Activated CD8-positive, alpha-beta memory T cell treated with anti-CD3 and anti-CD28 coated beads, Interleukin-2, amount 50 U/mL, for 24 hours (primary cell): ENCODE measurements around the gene EGFL6.
"Not testable (repeated sequence)": the region's sequence is repeated elsewhere in the genome, so short reads cannot be mapped to it uniquely, and the experiment has no call there.

Experiments
- DNase-seq: peaks from one replicate; pipeline ENCODE4 v3.0.0-alpha.2; 2020; ENCODE audit errors: extremely low read depth

EGFL6 gene

GRCh38 chrX:13590914-13591313 lies 21.5 kb downstream of the EGFL6 start:
- DNase-seq: no peak

GRCh38 chrX:13597874-13598273 lies 28.5 kb downstream of the EGFL6 start:
- DNase-seq: no peak

- DNase-seq: no peak
Observed at GRCh38 chrX:13598877-13599276, 29.5 kb downstream of the EGFL6 start.

GRCh38 chrX:13599491-13599890 lies 30.1 kb downstream of the EGFL6 start:
- DNase-seq: no peak

GRCh38 chrX:13605611-13606010 lies 36.2 kb downstream of the EGFL6 start:
- DNase-seq: no peak

GRCh38 chrX:13607331-13607995 lies 38.1 kb downstream of the EGFL6 start:
- DNase-seq: no peak

GRCh38 chrX:13607996-13608365 lies 38.6 kb downstream of the EGFL6 start:
- no peak for DNase-seq

- DNase-seq: no peak
Observed at GRCh38 chrX:13614154-13614553, 44.8 kb downstream of the EGFL6 start.

GRCh38 chrX:13620207-13620606 lies 50.8 kb downstream of the EGFL6 start:
- DNase-seq: no peak

- no peak for DNase-seq
Observed at GRCh38 chrX:13622401-13622964, 53.1 kb downstream of the EGFL6 start.

GRCh38 chrX:13627306-13627705 lies 57.9 kb downstream of the EGFL6 start:
- no peak for DNase-seq

- DNase-seq: not testable (repeated sequence)
Observed at GRCh38 chrX:13637224-13637623, 67.8 kb downstream of the EGFL6 start.

GRCh38 chrX:13638021-13638420 lies 68.6 kb downstream of the EGFL6 start:
- DNase-seq: no peak

GRCh38 chrX:13638826-13639225 lies 69.4 kb downstream of the EGFL6 start:
- DNase-seq: no peak

- not testable (repeated sequence) for DNase-seq
Observed at GRCh38 chrX:13641684-13642083, 72.3 kb downstream of the EGFL6 start.

- DNase-seq: no peak
Observed at GRCh38 chrX:13645464-13646153, 76.2 kb downstream of the EGFL6 start.

GRCh38 chrX:13646154-13646549 lies 76.8 kb downstream of the EGFL6 start:
- DNase-seq: no peak

GRCh38 chrX:13647709-13648212 lies 78.4 kb downstream of the EGFL6 start:
- DNase-seq: peak; percentile 33

- DNase-seq: not testable (repeated sequence)
Observed at GRCh38 chrX:13648336-13648735, 78.9 kb downstream of the EGFL6 start.

GRCh38 chrX:13649838-13650237 lies 80.4 kb downstream of the EGFL6 start:
- DNase-seq: no peak

GRCh38 chrX:13650318-13650717 lies 80.9 kb downstream of the EGFL6 start:
- DNase-seq: no peak

GRCh38 chrX:13651150-13651549 lies 81.7 kb downstream of the EGFL6 start:
- DNase-seq: no peak

GRCh38 chrX:13652287-13652793 lies 82.9 kb downstream of the EGFL6 start:
- no peak for DNase-seq
